Fibroblast of skin of back (primary cell): ENCODE measurements around the gene CAD.

Source experiments
- DNase-seq: peaks from one replicate; pipeline ENCODE4 v3.0.0-alpha.2; 2013

CAD gene

GRCh38 chr2:27198627-27199026, 18.5 kb upstream of the CAD start:
- DNase-seq, result no peak

GRCh38 chr2:27199241-27199640, 17.9 kb upstream of the CAD start:
- DNase-seq, result no peak

GRCh38 chr2:27201675-27202074, 15.5 kb upstream of the CAD start:
- no peak for DNase-seq

- DNase-seq, result no peak
These were observed 14.3 kb upstream of the CAD start for GRCh38 chr2:27202854-27203253.

GRCh38 chr2:27203741-27204140, 13.4 kb upstream of the CAD start:
- no peak for DNase-seq

GRCh38 chr2:27204566-27204965, 12.6 kb upstream of the CAD start:
- no peak for DNase-seq

GRCh38 chr2:27205206-27205605, 12.0 kb upstream of the CAD start:
- no peak for DNase-seq

GRCh38 chr2:27206346-27206745, 10.8 kb upstream of the CAD start:
- DNase-seq, result no peak

GRCh38 chr2:27208486-27209050, 8.6 kb upstream of the CAD start:
- DNase-seq, result no peak

GRCh38 chr2:27209621-27210401, 7.4 kb upstream of the CAD start:
- DNase-seq, result no peak

- peak; percentile 4 for DNase-seq
These were observed 5.8 kb upstream of the CAD start for GRCh38 chr2:27211241-27211942.

GRCh38 chr2:27211943-27212625, 5.1 kb upstream of the CAD start, which contains the start of the genes ATRAID and SLC5A6:
ATRAID (plus strand) TSS chr2:27212041; CDS start chr2:27212369, 328 bp downstream.
SLC5A6 (minus strand) TSS chr2:27212268; CDS start chr2:27207650, 4,618 bp downstream.
- DNase-seq, result peak; percentile 88

GRCh38 chr2:27212626-27213471, 4.3 kb upstream of the CAD start:
- DNase-seq, result peak; percentile 48

GRCh38 chr2:27214941-27215340, 2.2 kb upstream of the CAD start:
- peak; percentile 18 for DNase-seq

- DNase-seq, result no peak
These were observed 592 bp upstream of the CAD start for GRCh38 chr2:27216416-27217137.

- DNase-seq, result no peak
These were observed 1.4 kb downstream of the CAD start for GRCh38 chr2:27218614-27219013.

GRCh38 chr2:27219091-27219490, 1.9 kb downstream of the CAD start:
- no peak for DNase-seq

- DNase-seq, result no peak
These were observed 2.9 kb downstream of the CAD start for GRCh38 chr2:27220091-27220490.

GRCh38 chr2:27221166-27221565, 4.0 kb downstream of the CAD start:
- no peak for DNase-seq

GRCh38 chr2:27222407-27222806, 5.2 kb downstream of the CAD start:
- DNase-seq, result no peak

- no peak for DNase-seq
These were observed 6.2 kb downstream of the CAD start for GRCh38 chr2:27223416-27223815.
